Endothelial cell of umbilical vein (primary cell): ENCODE measurements around the gene RABL2A. TPM values are rescaled to one million over a fixed set of nuclear protein-coding genes. Genes with fewer than 3 reads are reported as not detected.
"Not testable (repeated sequence)": the region's sequence is repeated elsewhere in the genome, so short reads cannot be mapped to it uniquely, and the experiment has no call there.

Source experiments
- BruUV-seq: library from RNA; stranded (reverse); fragments of 400-500 nt; replicated peaks from 2 replicates; lab custom pipeline; 2021; lab: Mats Ljungman, UMichigan
- CTCF ChIA-PET: fragments of 300-600, 350-600 bp; sonication (Branson Sonifier 250); formaldehyde crosslinking; loops from one replicate; lab custom pipeline; 2021; ENCODE audit warnings: antibody characterized with exemption, inconsistent platforms; lab: Charles Lee
- POLR2A ChIA-PET: fragments of 300-600, 350-600 bp; sonication (Branson Sonifier 250); formaldehyde crosslinking; loops from one replicate; lab custom pipeline; 2021; ENCODE audit warnings: antibody characterized with exemption, inconsistent platforms; lab: Charles Lee
- DNase-seq: peaks from one replicate; pipeline ENCODE4 v3.0.0-alpha.2; 2011; ENCODE audit warnings: low read depth, low spot score
- FAIRE-seq: peaks from 2 replicates; lab custom pipeline; 2011; peaks lifted over from hg19 to GRCh38; lab: Jason Lieb, UNC
- H2AFZ ChIP-seq: 2 replicates; pipeline ENCODE4 v1.6.0; 2012; ENCODE audit warnings: low read depth, low read length, control low read depth, inconsistent platforms
- H3K27ac ChIP-seq: 2 replicates; pipeline ENCODE4 v1.5.1; 2011; ENCODE audit warnings: low read depth, mild to moderate bottlenecking, control low read depth, low read length, moderate library complexity; ENCODE audit not compliant: insufficient read depth
- H3K27me3 ChIP-seq, 2 experiments: 2 replicates each; pipeline versions ENCODE4 v1.6.0 to v1.6.1; 2011; ENCODE audit warnings: low read length in 2 of 2, mixed read lengths in 1 of 2; ENCODE audit not compliant: control insufficient read depth in 2 of 2, insufficient read depth in 2 of 2
- H3K36me3 ChIP-seq, 2 experiments: 2 replicates in 1 of 2; 3 replicates in 1 of 2; pipeline ENCODE4 v1.5.1; 2011; ENCODE audit warnings: low read length in 2 of 2, mild to moderate bottlenecking in 1 of 2, moderate library complexity in 1 of 2; ENCODE audit not compliant: control insufficient read depth in 2 of 2, insufficient read depth in 2 of 2; ENCODE audit errors: extremely low read depth in 1 of 2
- H3K4me1 ChIP-seq: 3 replicates; pipeline ENCODE4 v1.5.1; 2011; ENCODE audit warnings: mild to moderate bottlenecking, low read length; ENCODE audit not compliant: control insufficient read depth, insufficient read depth; ENCODE audit errors: extremely low read depth
- H3K4me2 ChIP-seq: 2 replicates; pipeline ENCODE4 v1.6.1; 2011; ENCODE audit warnings: low read length, control low read depth, mixed read lengths; ENCODE audit not compliant: insufficient read depth
- H3K4me3 ChIP-seq, 3 experiments: fragments of 200-600 bp in 1 of 3; sonication (generic), shearing (Covaris generic) in 1 of 3; replicated peaks in 1 of 3; 2 replicates each; pipeline ENCODE4 v1.5.1; 2011 to 2016; ENCODE audit warnings: control low read depth in 3 of 3, low read length in 3 of 3, mild to moderate bottlenecking in 2 of 3, inconsistent platforms in 1 of 3, low read depth in 1 of 3, moderate library complexity in 1 of 3; ENCODE audit not compliant: insufficient read depth in 1 of 3
- H3K79me2 ChIP-seq: 2 replicates; pipeline ENCODE4 v1.6.0; 2012; ENCODE audit warnings: low read length, inconsistent platforms; ENCODE audit not compliant: control insufficient read depth, insufficient read depth
- H3K9ac ChIP-seq: replicated peaks from 2 replicates; pipeline ENCODE3; 2011; ENCODE audit warnings: low read length, control low read depth; ENCODE audit not compliant: insufficient read depth; ENCODE audit errors: extremely low read depth
- H3K9me1 ChIP-seq: replicated peaks from 3 replicates; pipeline ENCODE4 v1.6.0; 2011; ENCODE audit warnings: mild to moderate bottlenecking, low read length; ENCODE audit not compliant: control insufficient read depth, insufficient read depth; ENCODE audit errors: extremely low read depth
- H3K9me3 ChIP-seq: replicated peaks from 2 replicates; pipeline ENCODE4 v1.5.1; 2012; ENCODE audit warnings: low read length, inconsistent platforms; ENCODE audit not compliant: control insufficient read depth, insufficient read depth
- H4K20me1 ChIP-seq: replicated peaks from 2 replicates; pipeline ENCODE3; 2011; ENCODE audit warnings: mild to moderate bottlenecking, low read length; ENCODE audit not compliant: control insufficient read depth, insufficient read depth; ENCODE audit errors: extremely low read depth
- POLR2A ChIP-seq: IDR thresholded peaks from 2 replicates; pipeline ENCODE4 v1.6.1; 2012; ENCODE audit warnings: low read depth, mild to moderate bottlenecking, control low read depth, low read length
- POLR2AphosphoS5 ChIP-seq: IDR thresholded peaks from 2 replicates; pipeline ENCODE4 v1.6.1; 2012; ENCODE audit warnings: low read depth, mild to moderate bottlenecking, control low read depth, low read length, moderate library complexity; ENCODE audit not compliant: insufficient read depth
- dilution Hi-C: fragments of 300-500 bp; cut with MboI; formaldehyde crosslinking; loops from one replicate; pipeline ENCODE4 v1.15.0; 2019; ENCODE audit warnings: low sequenced_read_pairs; ENCODE audit not compliant: extremely low pct_ligation_motif_present
- intact Hi-C: fragments of 100-400 bp; cut with micrococcal nuclease; formaldehyde crosslinking; loops from one replicate; pipeline ENCODE4 v1.10.0; 2022
- polyA plus RNA-seq, 4 experiments: library from polyadenylated mRNA; depleted of rRNA in 3 of 4; stranded (reverse) in 3 of 4; unstranded in 1 of 4; fragments of >200 nt; gene quantifications; 2 replicates each; pipeline versions ENCODE4 v1.2.1 to v1.2.3, GENCODE V29; 2011 to 2012; ENCODE audit warnings: missing spikeins in 1 of 4
- total RNA-seq: library from RNA; stranded (reverse); gene quantifications from 2 replicates; pipeline ENCODE4 v1.2.3, GENCODE V29; 2021

RABL2A gene
- total and polyA plus RNA-seq, 2 donors (not counting 3 experiments of a cell fraction or from before 2014, with no cell fraction given): 9.4 to 10.8 TPM

DNA sequence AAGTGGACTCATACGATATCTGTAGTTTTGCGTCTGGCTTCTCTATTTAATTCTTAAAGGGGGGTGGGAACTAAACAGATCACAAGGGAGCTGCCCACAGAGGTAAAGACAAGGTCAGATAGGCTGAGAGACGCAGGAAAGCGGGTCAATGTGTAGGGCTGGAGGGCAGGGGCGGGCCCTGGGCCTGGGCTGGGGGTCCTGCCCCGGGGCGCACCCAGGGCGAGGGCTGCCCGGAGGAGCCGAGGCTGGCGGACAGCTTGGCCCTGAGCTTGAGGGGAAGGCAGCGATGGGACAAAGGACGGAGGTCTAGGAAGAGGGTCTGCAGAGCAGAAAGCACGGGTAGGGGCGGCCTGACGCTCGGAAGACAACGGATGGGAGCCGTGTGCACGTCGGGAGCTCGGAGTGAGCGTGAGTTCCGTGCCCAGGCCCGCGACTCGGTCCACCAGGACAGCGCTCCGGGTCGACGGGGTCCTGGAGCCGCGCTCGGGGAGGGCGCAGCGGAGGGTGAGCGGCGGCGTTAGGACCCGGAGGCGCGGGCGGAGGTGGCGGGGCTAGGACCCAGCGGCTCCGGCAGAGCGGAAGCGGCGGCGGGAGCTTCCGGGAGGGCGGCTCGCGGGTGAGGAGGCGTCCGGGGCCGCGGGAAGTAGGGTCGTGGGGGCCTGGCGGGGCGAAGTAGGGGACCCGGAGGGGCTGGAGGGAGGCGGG is 43.4 kb upstream of the RABL2A start:
- CTCF ChIA-PET: interaction anchor here (1.1 kb wide), 1 partner anchor 21 kb away, joined by 3 read pairs; no protein-coding TSS in a partner anchor
- Histone ChIP-seq H3K4me3 (peak overlapping the region; percentile 43 to 71 (median 48)), H3K4me2 (peak overlapping the region; percentile 82), H2AFZ (peak overlapping the region; percentile 99)
- H3K9ac ChIP-seq, H3K9me3 ChIP-seq, H3K27ac ChIP-seq, FAIRE-seq, H3K27me3 ChIP-seq, H3K36me3 ChIP-seq, intact Hi-C loops, BruUV-seq, H3K79me2 ChIP-seq, POLR2A ChIA-PET, H3K4me1 ChIP-seq, H4K20me1 ChIP-seq, dilution Hi-C loops, H3K9me1 ChIP-seq: not testable (repeated sequence)
- TF ChIP-seq POLR2AphosphoS5 (peak; percentile 38), POLR2A (peak; percentile 23)
- peak; percentile 65 for DNase-seq

DNA sequence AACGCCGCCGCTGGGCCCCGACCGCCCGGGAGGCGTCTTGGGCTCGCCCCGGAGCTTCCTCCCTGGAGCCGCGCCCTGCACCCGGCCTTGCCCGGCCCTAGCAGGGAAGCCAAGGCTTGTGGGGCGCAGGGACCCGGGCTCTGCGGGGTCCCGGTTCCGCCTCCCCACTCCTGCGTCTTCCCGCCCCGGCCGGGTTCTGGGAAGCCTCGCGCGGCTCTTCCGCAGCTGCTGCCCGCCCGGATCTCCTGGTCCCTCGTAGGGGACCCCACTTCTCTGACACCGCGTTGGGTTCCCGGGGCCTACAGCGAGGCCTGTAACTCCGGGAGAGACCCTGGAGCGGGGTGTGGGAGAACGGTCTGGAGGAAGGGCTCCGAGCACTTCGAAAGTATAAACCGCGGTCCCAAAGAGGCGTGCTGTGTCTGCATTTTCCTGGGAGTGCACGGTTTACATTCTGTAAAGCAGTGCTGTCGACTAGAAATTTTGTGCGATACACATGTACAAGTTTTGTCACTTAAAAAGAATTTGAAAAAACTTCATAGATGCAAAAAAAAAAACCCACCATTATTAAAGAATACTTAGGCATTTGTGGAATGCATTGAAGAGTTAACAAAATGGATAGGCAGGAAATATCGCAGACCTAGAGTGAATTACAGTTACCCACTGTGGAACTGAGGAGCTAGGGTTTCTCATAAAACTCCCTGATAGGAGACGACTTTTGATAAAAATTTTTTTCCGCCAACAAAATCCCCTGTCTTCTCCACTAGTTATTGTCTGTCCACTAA is 42.6 kb upstream of the RABL2A start:
- POLR2A ChIA-PET, H3K4me1 ChIP-seq, H3K9me1 ChIP-seq, dilution Hi-C loops, H3K27ac ChIP-seq, H4K20me1 ChIP-seq, H3K9me3 ChIP-seq, H2AFZ ChIP-seq, H3K27me3 ChIP-seq, FAIRE-seq, intact Hi-C loops, H3K36me3 ChIP-seq, H3K79me2 ChIP-seq: not testable (repeated sequence)
- TSS peak; percentile 60 for BruUV-seq
- Histone ChIP-seq H3K4me2 (peak overlapping the region; percentile 94), H3K4me3 (peak overlapping the region; percentile 59 to 87 (median 74)), H3K9ac (peak overlapping the region; percentile 16)
- CTCF ChIA-PET: interaction anchor here (1.1 kb wide), 1 partner anchor 20 kb away, joined by 3 read pairs; no protein-coding TSS in a partner anchor
- DNase-seq: peak; percentile 46
